Measurements from ENCODE around the gene RHBDD2.
"Not testable (repeated sequence)": the region's sequence is repeated elsewhere in the genome, so short reads cannot be mapped to it uniquely, and the experiment has no call there.

The RHBDD2 gene

DNA sequence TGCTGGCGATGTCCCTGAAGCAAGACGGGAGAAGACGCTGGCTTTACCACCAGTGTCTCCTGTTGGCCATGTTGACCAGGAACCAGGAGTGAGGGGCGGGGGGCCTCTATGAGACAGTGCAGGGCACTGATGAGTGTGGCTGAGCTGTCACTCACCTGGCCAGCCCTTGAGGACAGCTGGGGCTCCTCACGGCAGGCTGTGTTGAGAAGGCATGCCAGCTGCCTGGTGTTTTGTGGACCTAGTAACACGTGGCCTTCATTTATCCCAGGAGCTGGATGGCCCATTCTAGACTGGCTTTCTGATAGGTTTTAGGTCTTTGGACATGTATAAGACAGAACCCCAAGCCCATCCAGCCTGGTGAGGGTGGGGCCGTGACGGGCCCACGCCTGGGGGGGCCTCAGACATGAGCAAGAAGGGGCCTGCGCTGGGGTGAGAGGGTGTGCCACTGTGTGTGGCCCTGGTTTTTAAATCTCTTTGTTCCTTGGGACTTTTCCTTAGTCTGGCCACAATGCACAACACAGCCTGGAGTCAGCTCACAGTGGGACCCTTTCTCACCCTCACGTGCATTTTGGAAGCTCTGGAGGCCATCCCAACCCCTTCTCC lies 10.5 kb downstream of the RHBDD2 start:
- DNase-seq (ENCODE audit: low spot score), result no peak

DNA sequence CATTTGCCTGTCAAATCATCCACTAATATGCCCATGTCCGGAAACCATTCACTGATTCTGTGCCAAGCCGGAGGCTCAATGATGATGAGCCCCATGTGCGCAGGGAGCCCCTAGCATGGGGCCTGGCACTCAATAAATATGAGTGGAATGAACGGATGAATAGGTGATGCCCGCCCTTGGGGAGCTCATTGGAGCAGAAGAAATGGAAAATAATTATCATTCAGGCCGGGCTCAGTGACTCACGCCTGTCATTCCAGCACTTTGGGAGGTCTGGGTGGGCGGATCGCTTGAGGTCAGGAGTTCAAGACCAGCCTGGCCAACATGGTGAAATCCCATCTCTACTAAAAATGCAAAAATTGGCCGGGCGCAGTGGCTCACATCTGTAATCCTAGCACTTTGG lies 11.0 kb downstream of the RHBDD2 start:
- no peak for DNase-seq (ENCODE audit: low spot score)

GRCh38 chr7:75891237-75891636 lies 12.4 kb downstream of the RHBDD2 start:
- DNase-seq (ENCODE audit: low spot score), result not testable (repeated sequence)

DNA sequence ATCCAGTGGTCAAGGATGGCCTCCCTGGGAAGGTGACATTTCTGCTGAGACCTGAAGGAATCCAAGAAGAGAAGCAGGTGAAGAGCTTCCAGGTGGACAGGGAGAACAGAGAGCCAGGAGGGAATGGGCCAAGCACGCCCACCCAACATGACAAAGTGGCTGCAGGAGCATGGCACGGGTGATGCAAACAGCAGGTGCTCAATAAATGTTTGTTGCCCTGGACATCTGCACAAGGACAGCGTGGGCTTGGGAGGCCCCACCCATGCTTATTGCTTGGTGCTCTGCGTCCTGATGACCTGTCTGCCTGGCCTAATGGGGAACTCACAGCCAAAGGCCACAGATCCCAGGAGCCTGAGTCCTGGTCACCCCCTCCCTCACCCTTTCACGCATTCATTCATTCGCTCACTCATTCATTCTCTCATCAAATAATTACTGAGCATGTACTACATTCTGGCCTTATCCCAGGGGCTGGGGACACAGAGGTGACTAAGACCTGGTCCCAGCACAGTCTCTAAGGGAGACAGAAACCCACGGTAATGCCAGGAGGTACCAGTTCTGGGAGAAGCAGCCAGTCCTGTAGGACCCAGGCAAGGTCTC lies 13.1 kb downstream of the RHBDD2 start:
- no peak for DNase-seq (ENCODE audit: low spot score)

- no peak for DNase-seq (ENCODE audit: low spot score)
Observed at GRCh38 chr7:75892634-75893272, 13.9 kb downstream of the RHBDD2 start.

DNA sequence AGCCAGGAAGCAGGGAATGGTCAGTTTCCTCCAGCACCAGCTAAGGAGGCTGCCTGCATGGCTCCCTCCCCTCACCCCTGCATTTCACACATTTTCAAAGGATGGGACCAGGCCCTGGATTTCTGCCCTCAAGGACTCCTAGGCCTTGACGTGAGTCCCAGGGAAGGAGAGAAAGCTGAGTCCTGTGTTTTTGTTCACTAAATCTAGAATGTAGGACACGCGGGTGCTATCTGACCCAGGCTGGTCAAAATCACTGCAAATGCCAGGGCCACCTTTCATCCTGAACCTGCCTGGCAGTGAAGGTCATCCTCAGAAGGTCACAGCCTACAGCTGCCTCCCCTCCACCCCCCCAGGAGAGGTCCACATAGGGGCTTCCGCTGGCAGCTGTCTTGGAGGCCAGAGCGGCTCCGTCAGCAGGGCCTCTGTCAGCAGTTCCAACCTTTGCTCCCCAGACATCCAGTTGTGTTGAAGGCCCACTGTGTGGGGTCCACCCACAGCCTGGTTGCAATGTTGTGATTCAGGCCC lies 18.0 kb downstream of the RHBDD2 start:
- DNase-seq (ENCODE audit: low spot score), result no peak

DNA sequence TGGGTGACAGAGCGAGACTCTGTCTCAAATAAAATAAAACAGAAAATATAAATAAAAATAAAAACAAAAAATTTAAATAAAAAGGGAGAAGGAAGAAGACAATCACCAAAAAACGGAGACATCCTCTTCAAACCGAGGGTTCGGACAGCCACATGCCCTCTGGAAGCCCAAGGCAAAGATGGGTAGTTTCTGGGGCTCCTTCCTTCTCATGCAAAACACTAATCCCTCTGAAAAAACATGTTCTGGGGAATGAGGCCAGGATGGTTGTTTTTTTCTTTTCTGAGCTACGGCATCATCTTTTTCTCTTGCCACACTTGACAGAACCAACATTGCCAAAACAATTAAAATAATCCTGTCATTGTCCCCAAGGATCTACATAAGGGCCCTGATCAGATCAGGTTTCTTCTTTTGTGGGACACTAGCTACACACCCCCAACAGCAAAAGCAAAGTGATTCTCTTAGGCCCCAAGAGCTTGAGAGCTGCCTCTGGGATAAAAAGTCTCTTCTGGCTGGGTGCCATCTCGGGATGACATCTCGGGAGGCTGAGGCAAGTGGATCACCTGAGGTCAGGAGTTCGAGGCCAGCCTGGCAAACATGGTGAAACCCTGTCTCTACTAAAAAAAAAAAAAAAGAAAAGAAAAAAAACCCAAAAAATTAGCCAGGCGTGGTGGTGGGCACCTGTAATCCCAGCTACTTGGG lies 21.9 kb downstream of the RHBDD2 start:
- DNase-seq (ENCODE audit: low spot score), result no peak

- DNase-seq (ENCODE audit: low spot score), result peak; percentile 66
Observed at GRCh38 chr7:75905785-75906604, 27.2 kb downstream of the RHBDD2 start.

DNA sequence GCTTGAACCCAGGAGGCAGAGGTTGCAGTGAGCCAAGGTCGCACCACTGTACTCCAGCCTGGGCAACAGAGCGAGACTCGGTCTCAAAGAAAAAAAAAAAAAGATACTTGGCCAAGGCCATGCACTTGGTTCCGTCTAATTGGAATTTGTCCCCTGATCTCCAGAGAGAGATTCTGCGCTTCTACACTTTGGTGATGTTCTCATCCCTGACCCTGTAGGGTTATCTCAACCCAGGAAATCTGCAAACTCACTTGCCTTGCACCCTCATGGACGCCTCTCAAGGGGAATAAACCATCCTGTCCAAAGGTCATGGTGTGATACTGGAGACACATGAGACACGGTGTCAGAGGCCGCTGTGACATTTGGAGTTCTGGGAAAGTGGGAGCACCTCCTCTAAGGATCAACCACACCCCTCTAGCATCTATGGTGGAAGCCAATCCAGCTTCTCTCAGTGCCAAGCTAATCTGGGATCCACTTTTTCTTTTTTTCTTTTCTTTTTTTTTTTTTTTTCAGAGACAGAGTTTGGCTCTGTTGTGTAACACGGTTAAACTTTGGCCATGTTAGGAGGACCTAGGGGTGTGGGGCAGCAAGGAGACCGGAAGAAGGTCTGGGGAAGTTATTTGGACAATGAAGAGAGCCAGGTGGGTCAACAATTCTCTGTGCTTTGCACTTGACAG lies 28.3 kb downstream of the RHBDD2 start:
- no peak for DNase-seq (ENCODE audit: low spot score)

DNA sequence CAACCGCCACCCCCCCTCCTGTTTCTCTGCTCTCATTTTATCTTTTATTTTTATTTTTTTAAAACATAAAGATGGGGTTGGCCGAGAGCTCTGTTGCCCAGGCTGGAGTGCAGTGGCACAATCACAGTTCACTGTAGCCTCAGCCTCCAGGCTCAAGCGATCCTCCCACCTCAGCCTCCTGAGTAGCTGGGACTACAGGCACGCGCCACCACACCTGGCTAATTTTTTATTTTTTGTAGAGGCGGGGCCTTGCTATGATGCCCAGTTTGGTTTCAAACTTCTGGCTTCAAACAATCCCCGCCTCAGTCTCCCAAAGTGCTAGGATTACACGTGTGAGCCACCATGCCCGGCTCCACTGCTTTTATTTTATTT lies 28.8 kb downstream of the RHBDD2 start:
- DNase-seq (ENCODE audit: low spot score), result not testable (repeated sequence)

GRCh38 chr7:75909521-75910132 lies 30.8 kb downstream of the RHBDD2 start:
- no peak for DNase-seq (ENCODE audit: low spot score)

GRCh38 chr7:75911186-75911585 lies 32.4 kb downstream of the RHBDD2 start:
- DNase-seq (ENCODE audit: low spot score), result not testable (repeated sequence)

- DNase-seq (ENCODE audit: low spot score), result no peak
Observed at GRCh38 chr7:75913437-75913836, 34.6 kb downstream of the RHBDD2 start.

DNA sequence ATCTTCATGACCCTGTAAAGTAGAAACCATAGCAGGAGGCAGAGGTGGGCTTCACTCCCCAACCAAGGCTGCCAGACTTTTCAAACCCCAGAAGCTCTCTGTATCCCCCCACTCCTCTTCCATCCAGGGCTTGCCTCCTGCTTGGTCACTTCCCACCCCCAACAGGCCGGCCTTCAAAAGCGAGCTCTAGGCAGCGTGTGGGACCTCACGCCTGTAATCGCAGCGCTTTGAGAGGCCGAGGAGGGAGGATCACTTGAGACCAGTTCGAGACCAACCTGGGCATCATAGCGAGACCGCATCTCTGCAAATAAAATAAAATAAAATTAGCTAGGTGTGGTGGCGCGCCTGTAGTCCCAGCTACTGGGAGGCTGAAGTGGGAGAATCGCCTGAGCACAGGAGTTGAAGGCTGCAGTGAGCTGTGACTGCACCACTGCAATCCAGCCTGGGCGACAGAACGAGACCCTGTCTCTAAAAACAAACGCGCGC lies 35.4 kb downstream of the RHBDD2 start:
- peak; percentile 2 for DNase-seq (ENCODE audit: low spot score)

- DNase-seq (ENCODE audit: low spot score), result peak; percentile 92
Observed at GRCh38 chr7:75914655-75915415, 36.0 kb downstream of the RHBDD2 start, which contains the start of gene POR. Gene POR (plus strand): TSS chr7:75915155. CDS start chr7:75954002, 38,847 bp downstream.

DNA sequence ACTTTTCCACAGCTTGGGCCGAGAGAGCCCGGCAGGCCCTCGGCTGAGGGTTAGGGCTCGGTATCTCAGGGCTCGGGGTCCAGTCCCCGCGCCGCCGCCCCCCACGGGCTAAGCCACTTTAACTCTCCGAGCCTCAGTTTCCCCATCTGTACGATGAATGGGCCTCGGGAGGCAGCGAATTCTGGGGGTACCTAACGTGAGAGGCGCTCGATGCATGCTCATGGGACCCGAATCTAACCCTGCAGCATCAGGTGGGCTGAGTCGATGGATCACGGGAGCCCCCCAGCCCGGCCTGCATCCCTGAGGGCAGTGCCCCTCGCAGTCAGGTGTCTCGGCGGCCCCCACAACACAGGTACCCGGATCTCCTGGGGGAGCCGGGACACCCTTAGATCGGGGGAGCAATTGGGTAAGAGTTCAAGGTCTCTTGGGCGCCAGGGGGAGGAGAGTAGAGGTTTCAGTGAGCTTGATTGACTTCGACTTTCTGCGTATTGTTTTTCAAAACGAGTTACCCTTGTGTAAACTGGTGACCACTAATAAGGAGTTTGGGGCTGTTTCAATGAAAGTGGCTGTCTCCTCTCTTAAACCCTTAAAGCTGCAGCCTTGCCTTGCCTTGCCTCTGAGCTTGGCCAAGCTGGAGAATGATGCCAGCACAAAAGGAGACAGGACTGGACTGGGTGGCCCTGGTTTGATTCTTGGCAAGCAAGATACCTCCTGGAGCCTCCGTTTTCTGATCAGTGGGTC lies 36.8 kb downstream of the RHBDD2 start:
- peak; percentile 15 for DNase-seq (ENCODE audit: low spot score)

DNA sequence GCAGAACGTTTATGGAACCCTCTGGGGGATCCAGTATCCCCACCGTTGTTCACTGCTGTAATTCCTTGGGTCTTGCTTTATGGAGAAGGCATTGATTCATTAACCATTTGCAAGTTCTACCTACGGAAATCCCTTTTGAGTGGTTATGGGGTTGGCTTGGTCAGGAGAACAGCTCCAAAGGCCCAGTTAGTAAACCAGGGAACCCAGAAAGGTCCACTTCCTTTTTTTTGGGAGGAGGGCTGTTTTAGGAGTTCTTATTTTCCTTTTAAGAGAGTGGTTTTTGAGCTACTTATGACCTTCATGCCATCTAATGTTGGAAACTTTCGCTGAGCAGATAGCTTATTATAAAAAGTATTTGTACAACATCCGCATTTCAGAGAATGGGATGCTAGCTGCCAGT lies 37.4 kb downstream of the RHBDD2 start:
- DNase-seq (ENCODE audit: low spot score), result no peak

DNA sequence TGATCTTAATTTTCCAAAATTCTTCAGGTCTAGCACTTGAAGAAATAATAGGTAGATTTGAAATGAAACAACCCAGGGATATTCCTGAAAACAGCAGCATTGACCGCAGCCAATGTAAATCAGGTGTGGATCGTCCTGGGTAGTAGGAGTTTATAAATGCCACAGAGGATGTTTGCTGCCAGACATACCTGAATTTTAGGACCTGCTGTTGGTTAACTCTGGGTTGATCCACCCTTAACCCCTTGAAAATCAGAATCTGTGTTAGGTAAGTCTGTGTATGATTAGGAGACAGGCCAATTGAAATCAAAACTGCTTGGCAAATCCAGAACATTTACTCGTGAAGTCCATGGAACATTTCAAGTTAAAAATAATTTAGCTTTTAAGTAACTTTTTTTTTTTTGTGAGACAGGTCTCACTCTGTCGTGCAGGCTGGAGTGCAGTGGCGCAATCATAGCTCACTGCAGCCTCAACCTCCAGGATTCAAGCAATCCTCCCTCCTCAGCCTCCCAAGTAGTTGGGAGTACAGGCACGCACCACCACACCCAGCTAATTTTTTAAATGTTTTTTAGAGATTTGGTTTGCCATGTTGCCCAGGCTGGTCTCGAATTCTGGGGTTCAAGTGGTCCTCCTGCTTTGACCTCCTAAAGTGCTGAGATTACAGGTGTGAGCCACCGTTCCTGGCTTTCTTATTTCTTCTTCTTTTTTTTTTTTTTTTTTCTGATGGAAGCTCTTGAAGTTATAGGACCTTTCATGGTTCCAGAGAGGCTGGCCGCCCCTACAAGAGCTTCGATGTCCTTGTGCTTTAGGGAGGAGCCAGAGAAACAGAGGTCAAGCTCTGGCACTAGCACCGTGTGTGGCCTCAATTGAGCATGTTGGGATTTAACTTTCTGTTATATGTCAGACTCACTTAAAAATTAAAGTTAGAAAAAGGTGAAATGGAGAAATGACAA lies 38.1 kb downstream of the RHBDD2 start:
- DNase-seq (ENCODE audit: low spot score), result no peak
